Measurements from ENCODE around the gene RFC5. TPM values are rescaled to one million over a fixed set of nuclear protein-coding genes. Genes with fewer than 3 reads are reported as not detected.
"Not testable (repeated sequence)": the region's sequence is repeated elsewhere in the genome, so short reads cannot be mapped to it uniquely, and the experiment has no call there.

RFC5 gene
- total RNA-seq, 1 donor from 2014 or later = 11.5 TPM

DNA sequence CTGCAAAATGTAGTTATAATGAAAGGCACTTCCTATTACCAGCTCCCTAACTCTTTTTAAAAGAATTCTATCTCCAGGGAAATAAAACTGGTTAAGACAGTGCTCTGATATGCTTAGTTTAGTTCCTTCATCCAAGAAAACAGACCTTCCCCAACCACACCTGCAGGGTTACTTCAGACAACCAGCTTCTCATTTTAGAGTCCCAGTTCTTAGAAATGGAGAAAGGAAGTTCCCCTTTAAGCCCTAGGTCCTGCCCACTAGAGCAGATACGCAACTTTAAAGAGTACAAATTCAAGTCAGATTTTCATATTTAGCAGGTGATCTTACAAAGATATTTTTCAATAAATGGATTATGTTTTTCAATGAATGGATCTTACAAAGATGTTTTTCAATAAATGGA, 48.9 kb downstream of the RFC5 start:
- no peaks in the 10 kb centered on the region for H3K27me3 ChIP-seq
- H3K9me3 ChIP-seq = no peaks in the 10 kb centered on the region
- no peak for DNase-seq (ENCODE audit: extremely low spot score in 2 of 2)
- H3K4me1 ChIP-seq = peaks cover 14% of the 10 kb centered on the region
- intact Hi-C loops (cut with DNase I) = no loop called here
- no peaks in the 10 kb centered on the region for H3K36me3 ChIP-seq
- H3K27ac ChIP-seq = no peak overlapping the region
- TF ChIP-seq POLR2A (IDR thresholded peaks at IDR 0.05) (no peak), POLR2AphosphoS5 (IDR thresholded peaks at IDR 0.05; ENCODE audit: insufficient read depth in 1 of 2, low read depth in 1 of 2) (no peak)
- TF ChIP-seq, protein P1, sequence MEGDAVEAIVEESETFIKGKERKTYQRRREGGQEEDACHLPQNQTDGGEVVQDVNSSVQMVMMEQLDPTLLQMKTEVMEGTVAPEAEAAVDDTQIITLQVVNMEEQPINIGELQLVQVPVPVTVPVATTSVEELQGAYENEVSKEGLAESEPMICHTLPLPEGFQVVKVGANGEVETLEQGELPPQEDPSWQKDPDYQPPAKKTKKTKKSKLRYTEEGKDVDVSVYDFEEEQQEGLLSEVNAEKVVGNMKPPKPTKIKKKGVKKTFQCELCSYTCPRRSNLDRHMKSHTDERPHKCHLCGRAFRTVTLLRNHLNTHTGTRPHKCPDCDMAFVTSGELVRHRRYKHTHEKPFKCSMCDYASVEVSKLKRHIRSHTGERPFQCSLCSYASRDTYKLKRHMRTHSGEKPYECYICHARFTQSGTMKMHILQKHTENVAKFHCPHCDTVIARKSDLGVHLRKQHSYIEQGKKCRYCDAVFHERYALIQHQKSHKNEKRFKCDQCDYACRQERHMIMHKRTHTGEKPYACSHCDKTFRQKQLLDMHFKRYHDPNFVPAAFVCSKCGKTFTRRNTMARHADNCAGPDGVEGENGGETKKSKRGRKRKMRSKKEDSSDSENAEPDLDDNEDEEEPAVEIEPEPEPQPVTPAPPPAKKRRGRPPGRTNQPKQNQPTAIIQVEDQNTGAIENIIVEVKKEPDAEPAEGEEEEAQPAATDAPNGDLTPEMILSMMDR (IDR thresholded peaks at IDR 0.05) = no peak
- no peak overlapping the region for H3K4me3 ChIP-seq

DNA sequence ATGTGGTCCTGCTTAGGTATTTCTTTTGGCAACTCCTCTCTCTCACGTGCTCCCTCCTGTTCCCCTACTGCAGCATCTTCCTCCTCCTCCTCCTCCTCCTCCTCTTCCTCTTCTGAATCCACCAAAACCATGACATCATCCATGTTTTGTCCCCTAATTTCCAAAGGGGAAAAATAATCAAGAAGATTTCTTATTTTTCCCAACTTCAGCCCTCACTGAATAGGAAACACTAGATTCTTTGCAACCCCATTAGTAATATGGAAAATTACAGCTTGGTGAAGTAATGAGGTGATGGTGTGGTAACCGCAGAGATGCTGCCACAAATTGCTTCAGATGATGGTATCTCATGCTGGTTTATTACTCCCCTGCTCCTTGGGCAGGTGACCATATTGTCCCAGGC, 51.9 kb downstream of the RFC5 start:
- Histone ChIP-seq H3K27me3 (no peaks in the 10 kb centered on the region), H3K4me1 (peaks cover 3% of the 10 kb centered on the region), H3K4me3 (no peak overlapping the region), H3K36me3 (no peaks in the 10 kb centered on the region), H3K9me3 (no peaks in the 10 kb centered on the region), H3K27ac (no peak overlapping the region)
- intact Hi-C loops (cut with DNase I) = no loop called here
- TF ChIP-seq POLR2AphosphoS5 (IDR thresholded peaks at IDR 0.05; ENCODE audit: insufficient read depth in 1 of 2, low read depth in 1 of 2) = no peak
- no peak for TF ChIP-seq POLR2A (IDR thresholded peaks at IDR 0.05)
- TF ChIP-seq, protein P1 (IDR thresholded peaks at IDR 0.05) = no peak
- DNase-seq (ENCODE audit: extremely low spot score in 2 of 2) = no peak

DNA sequence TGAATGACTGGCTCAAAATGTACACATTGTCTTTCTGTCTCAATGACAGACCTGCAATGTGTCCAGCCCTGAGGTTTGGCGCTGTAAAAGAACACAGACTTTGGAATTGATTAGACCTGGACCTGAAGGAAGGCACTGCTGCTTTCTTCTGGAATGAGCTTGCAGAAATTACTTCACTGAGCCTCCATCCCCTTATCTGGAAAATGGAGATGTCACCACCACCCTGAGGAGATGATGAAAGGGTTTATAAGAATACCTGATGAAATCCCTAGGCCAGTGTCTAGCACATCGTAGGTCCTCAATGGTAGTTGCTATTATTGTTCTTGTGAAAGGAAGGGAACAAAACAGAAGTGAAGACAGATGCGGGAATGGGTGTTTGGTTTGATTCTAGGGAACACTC, 54.1 kb downstream of the RFC5 start:
- no peak overlapping the region for H3K27ac ChIP-seq
- no peaks in the 10 kb centered on the region for H3K27me3 ChIP-seq
- DNase-seq (ENCODE audit: extremely low spot score in 2 of 2) = no peak
- no peak overlapping the region for H3K4me3 ChIP-seq
- no peaks in the 10 kb centered on the region for H3K9me3 ChIP-seq
- H3K36me3 ChIP-seq = no peaks in the 10 kb centered on the region
- no peaks in the 10 kb centered on the region for H3K4me1 ChIP-seq
- intact Hi-C loops (cut with DNase I) = no loop called here
- no peak for TF ChIP-seq POLR2AphosphoS5 (IDR thresholded peaks at IDR 0.05; ENCODE audit: insufficient read depth in 1 of 2, low read depth in 1 of 2)
- TF ChIP-seq, protein P1 (IDR thresholded peaks at IDR 0.05) = no peak
- no peak for TF ChIP-seq POLR2A (IDR thresholded peaks at IDR 0.05)

DNA sequence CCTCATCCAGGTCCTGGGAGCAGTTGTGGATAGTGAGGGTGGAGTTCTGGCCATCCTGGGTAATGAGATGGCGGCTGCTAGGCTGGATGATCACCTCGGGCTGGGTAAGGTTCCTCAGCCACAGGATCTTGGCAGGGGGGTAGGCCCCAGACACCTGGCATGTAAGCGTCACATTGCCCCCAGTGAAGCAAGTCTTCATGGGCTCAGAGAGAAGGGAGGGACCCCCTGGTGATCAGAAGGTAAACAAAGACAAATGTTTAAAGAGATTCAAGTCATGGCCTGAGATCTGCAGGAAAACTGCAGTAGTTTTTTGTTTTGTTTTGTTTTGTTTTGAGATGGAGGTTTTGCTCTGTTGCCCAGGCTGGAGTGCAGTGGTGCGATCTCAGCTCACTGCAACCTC, 57.3 kb downstream of the RFC5 start:
- Histone ChIP-seq H3K9me3 (no peaks in the 10 kb centered on the region), H3K27me3 (no peaks in the 10 kb centered on the region), H3K36me3 (peaks cover 0 to 12% of the 10 kb centered on the region in 2 donors), H3K4me1 (no peaks in the 10 kb centered on the region), H3K27ac (no peak overlapping the region), H3K4me3 (no peak overlapping the region)
- intact Hi-C loops (cut with DNase I) = no loop called here
- no peak for TF ChIP-seq POLR2A (IDR thresholded peaks at IDR 0.05)
- TF ChIP-seq, protein P1 (IDR thresholded peaks at IDR 0.05) = no peak
- no peak for TF ChIP-seq POLR2AphosphoS5 (IDR thresholded peaks at IDR 0.05; ENCODE audit: insufficient read depth in 1 of 2, low read depth in 1 of 2)
- no peak for DNase-seq (ENCODE audit: extremely low spot score in 2 of 2)

DNA sequence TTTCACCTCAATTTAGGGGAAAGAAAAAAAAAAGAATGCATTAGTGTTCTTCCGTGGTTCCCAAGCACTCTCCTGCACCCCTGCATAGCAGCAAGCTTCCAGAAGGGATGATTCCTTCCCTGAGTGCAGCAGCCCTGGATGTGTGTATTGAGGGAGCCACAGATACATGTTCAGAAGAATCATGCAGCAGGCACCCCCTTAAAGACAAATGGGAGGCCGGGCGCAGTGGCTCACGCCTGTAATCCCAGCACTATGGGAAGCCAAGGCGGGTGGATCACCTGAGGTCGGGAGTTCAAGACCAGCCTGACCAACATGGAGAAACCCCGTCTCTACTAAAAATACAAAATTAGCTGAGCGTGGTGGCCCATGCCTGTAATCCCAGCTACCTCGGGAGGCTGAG, 65.0 kb downstream of the RFC5 start:
- H3K4me1 ChIP-seq; H3K9me3 ChIP-seq; H3K4me3 ChIP-seq; intact Hi-C loops (cut with DNase I); H3K27ac ChIP-seq; H3K27me3 ChIP-seq; DNase-seq (ENCODE audit: extremely low spot score in 2 of 2): not testable (repeated sequence)
- H3K36me3 ChIP-seq = peaks cover 0 to 24% of the 10 kb centered on the region in 2 donors

Small RNA genes within 50 kb of the gene (small RNA-seq; reads per million reads assigned to genes)
- gene AC131159.1 = not detected

Other genes starting within 250 kb of the RFC5 start
- 0.25 TPM for gene KSR2, start 47.7 kb upstream of the RFC5 start, total RNA-seq
- gene WSB2, start 44.5 kb downstream of the RFC5 start, total RNA-seq = 44.0 TPM
- gene VSIG10, start 87.3 kb downstream of the RFC5 start, total RNA-seq = 31.2 TPM
- gene PEBP1, start 119.4 kb downstream of the RFC5 start, total RNA-seq = 167 TPM

Data from vagina (tissue), 2 donors.